HG02571 (cell line): Measurements from ENCODE around the gene HABP2.

Experiments used
- ATAC-seq: cut with Tn5 transposase; IDR thresholded peaks from one replicate; pipeline ENCODE4 v1.9.1; 2021; ENCODE audit warnings: mild to moderate bottlenecking, moderate library complexity; ENCODE audit not compliant: unreplicated experiment

HABP2 gene

DNA sequence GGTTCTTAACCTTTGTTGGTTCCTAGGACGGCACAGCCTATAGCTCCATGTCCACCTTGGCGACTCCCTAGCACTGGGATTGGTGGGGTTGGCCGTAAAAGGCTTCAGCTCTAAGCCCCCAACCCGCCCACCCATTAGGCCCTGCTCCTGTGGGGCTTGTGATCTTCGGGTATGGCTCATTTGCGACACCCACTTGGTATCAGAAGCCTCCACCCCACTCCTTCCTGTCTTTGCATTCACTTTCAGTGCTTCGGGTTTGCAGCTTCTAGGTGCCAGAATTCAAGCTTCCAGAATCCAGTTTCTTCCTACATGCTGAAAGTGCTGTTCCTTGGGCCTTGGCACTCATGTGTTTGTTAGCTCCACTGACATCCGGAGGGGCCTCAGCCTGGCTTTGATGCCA is 39.5 kb downstream of the HABP2 start:
- no peak for ATAC-seq

DNA sequence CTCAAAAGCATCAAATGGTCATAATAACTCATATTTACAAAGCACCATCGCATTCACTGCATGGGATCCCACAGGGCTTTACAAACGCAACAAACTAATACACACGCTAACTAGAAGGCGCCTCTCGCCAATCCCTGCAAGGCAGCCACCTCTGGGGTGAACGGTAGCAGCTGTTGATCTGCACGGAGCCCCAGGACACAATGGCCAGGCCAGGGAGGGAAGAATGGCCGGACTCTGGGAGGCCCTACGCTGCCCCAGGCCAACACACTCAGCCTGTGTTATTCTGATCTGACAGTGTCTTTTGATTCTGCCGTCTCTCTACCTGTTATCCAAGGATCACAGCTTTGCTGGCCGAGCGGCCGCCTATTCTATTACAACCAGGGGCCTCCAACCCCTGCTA is 41.8 kb downstream of the HABP2 start:
- ATAC-seq = no peak

- ATAC-seq = no peak
Observed at GRCh38 chr10:113600569-113600968, 47.7 kb downstream of the HABP2 start.

DNA sequence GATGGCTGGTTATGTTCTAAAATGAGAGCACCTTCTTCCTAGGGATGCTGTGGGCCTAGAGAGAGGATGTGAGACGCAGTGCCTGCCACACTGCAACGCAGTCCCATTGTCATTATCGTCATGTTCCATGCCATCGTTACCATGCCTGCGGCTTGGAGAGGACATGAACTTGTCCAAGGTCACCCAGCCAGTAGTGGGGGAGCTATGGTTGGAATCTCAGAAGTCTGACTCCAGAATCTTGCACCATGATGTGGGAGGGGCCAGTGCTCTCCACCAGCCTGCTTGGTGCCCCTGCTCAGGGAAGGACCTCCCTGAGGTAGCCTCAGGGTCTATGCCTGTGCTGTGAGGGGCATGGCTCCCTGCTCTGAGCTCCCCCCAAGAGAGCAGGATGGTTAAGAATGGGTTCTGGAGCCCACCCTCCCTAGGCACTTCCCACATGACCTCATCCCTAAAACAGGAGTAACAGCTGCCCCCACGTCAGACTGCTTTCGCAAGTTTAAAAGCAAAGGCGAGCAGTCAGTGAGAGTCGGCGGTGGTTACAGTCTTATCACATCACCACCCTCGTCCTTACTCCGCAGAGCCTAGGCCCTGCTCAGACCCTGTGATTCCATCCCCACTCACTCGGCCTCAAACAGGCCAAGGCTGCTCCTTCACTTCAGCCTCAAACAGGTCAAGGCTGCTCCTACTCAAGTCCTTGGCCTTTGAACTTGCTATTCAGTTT is 50.4 kb downstream of the HABP2 start:
- no peak for ATAC-seq

DNA sequence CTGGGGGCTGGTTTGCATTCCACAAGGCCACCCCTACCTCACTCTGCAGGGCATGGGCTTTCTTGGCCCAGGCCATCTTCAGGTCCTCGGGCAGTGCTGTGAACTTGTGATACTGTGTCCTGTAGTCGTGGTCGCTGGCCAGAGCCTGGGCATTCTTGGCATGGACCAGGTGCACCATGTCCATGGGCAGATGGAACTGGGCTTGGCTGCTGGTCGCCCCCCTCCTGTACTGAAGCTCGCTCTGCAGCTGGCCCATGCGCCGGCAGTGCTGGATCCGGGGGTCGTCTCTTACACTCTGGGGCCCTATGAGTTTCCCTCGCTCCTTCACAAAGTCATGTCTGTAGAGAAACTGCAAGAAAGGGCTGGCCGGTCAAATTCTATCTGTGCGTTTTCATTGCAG is 51.7 kb downstream of the HABP2 start:
- no peak for ATAC-seq

- ATAC-seq = no peak
Observed at GRCh38 chr10:113605268-113605978, 52.6 kb downstream of the HABP2 start.

GRCh38 chr10:113609704-113610108 is 56.9 kb downstream of the HABP2 start:
- ATAC-seq = no peak

DNA sequence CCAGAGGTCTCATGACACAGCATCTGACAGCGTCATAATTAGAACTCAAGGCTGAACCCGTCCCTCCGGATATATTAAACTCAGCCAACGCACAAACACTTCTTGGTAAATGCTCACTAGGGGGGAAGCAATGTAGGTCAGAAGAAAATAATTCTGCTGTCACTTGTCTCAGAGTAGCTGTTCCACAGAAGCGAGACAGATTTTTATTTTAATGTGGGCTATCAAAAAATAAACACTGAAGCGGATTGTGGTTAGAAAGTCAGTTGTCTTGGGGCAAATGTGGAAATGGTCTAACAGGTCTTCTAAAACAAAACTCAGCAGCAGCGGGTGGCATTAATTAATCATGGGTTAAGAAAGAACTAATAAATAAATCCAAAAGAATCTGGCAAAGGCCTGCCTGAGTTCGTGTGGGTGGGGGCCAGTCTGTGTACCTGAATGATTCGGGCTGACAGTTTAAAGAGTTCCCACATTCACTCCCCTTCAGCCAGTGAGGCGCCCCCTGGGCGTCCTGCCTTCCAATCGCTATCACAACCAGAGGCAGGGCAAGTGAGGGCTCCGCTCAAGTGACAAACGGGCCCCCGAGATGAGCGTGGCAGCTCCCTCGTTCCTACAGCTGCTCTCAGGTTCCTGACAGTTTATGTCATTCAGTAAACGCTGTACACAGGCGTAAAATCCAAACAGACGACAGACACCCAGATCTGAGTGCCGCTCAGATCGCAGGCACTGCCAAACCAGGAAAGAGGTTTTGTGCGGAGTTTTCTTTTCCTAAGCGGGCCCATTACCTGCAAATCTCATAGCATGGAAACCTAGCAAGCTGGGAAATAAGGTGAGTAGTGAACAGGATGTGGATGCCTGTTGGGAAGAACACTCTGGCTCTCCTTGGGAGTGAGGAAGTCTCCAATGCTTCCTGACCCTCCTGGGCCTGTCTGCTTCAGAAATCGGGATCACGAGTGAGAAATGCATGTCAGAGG is 58.1 kb downstream of the HABP2 start:
- no peak for ATAC-seq

DNA sequence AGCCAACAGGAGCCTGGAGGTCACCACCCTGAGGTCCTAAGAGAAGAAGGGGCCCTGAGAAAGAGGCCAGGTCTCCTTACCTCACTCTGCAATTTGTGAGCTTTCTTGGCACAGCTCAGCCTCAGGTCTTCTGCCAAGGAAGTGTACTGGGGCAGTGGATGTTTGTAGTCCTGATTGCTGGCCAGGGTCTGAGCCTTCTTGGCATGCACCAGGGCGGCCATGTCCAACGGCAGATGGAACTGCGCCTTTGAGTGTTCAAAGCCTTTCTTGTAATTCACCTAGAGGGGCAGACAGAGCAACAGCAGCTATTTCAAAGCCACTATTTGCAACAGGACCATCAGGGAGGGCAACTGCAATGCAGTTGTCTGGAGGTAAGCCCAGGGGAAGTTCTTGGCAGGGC is 59.3 kb downstream of the HABP2 start:
- no peak for ATAC-seq

DNA sequence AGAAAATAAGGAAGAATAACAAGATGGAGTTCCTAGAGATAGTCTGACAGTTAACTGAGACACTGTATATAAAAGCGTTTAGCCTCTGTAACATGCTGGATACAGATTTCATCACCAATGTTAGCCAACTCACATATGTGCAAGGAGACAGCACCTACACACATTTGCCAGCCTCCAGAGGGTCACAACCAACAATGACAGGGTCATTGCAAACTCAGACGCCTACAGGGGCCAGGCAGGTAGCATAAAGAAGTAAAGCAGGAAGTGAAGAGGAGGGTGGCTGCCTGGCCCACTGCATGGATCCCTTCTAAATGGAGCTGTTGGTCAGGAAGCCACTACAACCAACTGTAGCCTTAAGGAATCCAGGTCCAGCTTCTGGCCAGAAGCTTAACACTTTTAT is 60.6 kb downstream of the HABP2 start:
- ATAC-seq = no peak

DNA sequence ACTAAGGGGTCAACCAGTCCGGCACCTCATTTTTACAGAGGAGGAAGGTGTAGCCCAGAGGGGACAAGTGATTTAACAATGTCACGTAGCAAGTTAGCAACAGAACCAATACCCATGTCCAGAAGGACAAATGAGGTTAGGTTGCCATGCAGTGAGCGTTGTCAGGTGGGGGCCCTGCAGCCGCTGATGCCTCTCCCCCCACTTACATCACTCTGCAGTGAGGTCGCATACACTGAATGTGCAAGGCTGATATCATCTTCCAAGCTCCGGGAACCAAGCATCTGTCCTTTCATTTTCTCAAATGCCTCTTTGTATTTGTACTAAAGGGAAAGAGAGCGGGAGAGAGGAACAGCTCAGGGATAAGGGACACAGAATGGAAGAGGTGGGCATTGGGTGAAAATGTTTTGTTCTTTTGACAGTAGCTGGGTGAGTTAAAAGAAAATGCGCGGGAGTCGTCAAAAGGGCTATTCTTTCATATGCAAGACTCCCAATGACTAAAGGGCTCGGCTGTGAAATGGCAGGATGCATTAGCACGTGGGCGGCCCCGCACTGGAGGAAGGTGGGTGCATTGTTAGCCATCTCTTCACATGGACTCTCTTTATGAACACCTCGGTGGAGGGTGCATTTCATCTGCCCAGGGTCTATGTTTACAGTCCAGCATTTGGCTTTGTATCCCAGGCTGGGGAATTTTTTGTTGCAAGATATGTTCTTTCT is 61.3 kb downstream of the HABP2 start:
- no peak for ATAC-seq

DNA sequence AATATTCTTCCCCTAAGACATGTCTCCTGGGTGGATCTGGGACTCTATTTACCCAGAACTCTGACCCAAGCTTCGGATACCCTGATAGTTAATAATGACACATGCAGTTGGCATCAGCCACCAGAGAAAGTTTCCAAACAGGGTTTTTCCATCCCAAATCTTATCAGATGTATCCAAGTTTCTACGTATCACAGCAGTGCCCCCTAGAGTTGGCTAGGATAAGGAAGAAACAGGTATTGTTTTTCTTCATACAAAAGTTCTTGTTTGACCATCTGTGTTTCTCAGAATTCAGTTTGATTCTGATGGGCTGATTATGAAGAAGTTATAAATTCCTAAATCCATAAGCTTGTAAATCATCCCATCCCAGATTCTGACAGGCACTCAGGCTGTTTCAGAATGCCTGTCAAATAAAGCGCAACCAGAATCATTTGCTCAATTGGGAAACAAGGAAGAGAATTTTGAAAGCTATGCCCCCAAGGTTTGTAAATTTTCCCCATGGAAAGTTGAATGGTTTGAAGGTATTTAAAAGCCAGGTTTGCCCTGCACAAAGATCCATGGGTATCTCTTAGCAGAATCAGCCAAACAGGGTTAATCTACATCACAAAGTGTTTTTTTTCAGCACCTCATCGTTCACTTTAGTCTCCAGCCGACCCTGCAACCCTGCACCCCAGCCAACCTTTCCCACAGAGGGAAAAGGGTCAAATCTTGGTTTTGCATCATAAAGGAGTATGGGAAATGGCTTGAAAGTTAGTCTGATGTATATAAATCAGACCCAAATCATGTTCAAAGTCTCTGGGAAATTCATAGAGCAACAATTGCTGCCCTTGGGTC is 63.6 kb downstream of the HABP2 start:
- no peak for ATAC-seq

GRCh38 chr10:113617086-113617485 is 64.2 kb downstream of the HABP2 start:
- ATAC-seq = no peak

DNA sequence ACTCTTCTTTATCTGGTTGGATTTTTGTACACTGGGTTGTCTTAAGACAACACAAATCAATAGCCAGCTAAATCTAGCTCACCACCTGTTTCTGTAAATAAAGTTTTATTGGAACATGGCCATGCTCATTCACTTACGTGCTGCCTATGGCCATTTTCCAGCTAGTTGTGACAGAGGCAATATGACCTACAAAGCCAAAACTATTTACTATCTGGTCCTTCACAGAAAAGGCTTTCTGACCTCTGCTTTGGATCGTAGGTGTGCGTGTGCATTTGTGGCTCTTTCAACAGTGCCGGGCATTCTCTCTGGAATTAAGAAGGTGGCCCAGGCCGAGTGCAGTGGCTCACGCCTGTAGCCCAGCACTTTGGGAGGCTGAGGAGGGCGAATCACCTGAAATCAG is 65.5 kb downstream of the HABP2 start:
- no peak for ATAC-seq

GRCh38 chr10:113619401-113619800 is 66.5 kb downstream of the HABP2 start:
- ATAC-seq = no peak

DNA sequence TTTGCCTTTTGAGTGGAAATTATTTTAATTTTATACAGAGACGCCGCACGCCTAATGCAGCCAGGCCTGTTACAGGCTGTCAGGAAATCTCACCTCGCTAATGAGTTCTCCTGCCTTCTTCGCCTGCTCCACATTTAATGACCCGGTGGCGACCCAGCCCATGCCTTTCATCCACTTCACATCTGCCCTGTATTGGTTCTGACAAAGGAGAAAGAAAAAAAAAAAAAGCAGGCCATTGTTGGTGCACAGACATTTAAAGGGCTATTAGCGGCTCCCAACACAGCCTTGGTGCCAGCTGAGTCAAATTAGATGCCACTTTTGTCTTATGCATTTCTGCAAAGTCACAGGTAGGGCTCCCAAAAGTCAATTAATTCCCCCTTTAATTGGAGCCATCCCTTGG is 67.7 kb downstream of the HABP2 start:
- no peak for ATAC-seq

GRCh38 chr10:113620936-113621335 is 68.1 kb downstream of the HABP2 start:
- ATAC-seq = no peak

DNA sequence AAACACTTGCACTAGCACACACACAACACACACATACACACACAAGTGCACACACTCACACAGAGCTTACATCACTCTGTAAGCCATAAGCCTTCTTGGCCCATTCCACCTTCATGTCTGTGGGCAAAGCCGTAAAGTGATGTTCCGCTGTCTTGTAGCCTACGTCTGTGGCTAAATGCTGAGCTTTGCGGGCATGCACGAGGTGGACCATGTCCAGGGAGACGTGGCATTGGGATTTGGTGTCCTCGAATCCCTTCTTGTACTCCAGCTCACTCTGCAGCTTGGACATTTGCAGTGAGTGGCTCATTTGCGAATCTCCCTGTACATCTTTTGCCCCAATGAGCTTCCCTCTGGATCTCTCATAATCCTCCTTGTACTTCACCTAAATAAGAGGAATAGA is 68.9 kb downstream of the HABP2 start:
- ATAC-seq = no peak

DNA sequence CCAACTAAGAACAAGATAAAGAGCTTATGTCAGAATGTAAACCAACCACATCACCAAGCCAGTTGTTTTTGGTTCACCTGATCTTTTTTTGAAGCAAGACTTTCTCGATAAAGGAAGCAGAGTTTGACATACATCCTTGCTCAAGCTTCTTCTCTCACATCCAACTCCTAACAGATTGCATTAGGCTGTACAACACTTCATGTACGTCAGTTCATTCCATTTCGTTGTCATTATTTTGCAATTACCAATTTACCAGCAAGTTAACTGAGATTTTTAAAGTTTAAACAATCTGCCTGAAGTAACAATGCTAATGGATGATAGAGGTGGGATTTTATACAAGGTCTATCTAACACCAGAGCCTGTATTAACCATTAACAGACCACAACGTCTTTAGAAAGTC is 70.0 kb downstream of the HABP2 start:
- no peak for ATAC-seq
